HFF-Myc (cell line): Measurements from ENCODE around the gene TNFRSF21.
"Not testable (repeated sequence)": the region's sequence is repeated elsewhere in the genome, so short reads cannot be mapped to it uniquely, and the experiment has no call there.

Experiments used
- DNase-seq: peaks from one replicate; pipeline ENCODE4 v3.0.0-alpha.2; 2011; ENCODE audit warnings: low read depth; ENCODE audit errors: extremely low read depth
- H3K4me3 ChIP-seq: replicated peaks from 2 replicates; pipeline ENCODE4 v1.5.1; 2011; ENCODE audit warnings: low read depth, mild to moderate bottlenecking, control low read depth, low read length
- TF ChIP-seq, protein P1 (sequence below): IDR thresholded peaks from 2 replicates; pipeline ENCODE4 v1.5.1; 2012; ENCODE audit warnings: mild to moderate bottlenecking, low read depth, low read length, control low read depth; ENCODE audit errors: missing control alignments

The TNFRSF21 gene

DNA sequence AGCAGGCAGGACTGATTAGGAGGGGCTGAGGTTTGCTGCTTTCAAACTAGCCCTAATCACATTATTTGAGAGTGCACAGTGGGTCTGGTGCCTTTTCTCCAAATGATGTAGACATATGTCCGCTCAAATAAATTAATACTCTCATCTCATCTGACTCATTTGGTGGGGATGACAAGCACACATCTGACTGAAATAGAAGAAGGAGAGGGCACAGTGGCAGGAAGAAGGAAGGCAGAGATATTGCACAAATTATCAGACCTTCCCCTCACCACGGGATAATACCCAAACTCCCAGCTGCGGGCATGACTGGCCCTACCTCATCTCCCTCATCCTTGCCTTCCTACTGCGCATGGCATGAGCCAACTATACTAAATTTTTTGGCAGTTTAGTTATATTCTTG lies 33.9 kb upstream of the TNFRSF21 start:
- TF ChIP-seq, protein P1, sequence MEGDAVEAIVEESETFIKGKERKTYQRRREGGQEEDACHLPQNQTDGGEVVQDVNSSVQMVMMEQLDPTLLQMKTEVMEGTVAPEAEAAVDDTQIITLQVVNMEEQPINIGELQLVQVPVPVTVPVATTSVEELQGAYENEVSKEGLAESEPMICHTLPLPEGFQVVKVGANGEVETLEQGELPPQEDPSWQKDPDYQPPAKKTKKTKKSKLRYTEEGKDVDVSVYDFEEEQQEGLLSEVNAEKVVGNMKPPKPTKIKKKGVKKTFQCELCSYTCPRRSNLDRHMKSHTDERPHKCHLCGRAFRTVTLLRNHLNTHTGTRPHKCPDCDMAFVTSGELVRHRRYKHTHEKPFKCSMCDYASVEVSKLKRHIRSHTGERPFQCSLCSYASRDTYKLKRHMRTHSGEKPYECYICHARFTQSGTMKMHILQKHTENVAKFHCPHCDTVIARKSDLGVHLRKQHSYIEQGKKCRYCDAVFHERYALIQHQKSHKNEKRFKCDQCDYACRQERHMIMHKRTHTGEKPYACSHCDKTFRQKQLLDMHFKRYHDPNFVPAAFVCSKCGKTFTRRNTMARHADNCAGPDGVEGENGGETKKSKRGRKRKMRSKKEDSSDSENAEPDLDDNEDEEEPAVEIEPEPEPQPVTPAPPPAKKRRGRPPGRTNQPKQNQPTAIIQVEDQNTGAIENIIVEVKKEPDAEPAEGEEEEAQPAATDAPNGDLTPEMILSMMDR = no peak
- no peak for DNase-seq
- no peak overlapping the region for H3K4me3 ChIP-seq

DNA sequence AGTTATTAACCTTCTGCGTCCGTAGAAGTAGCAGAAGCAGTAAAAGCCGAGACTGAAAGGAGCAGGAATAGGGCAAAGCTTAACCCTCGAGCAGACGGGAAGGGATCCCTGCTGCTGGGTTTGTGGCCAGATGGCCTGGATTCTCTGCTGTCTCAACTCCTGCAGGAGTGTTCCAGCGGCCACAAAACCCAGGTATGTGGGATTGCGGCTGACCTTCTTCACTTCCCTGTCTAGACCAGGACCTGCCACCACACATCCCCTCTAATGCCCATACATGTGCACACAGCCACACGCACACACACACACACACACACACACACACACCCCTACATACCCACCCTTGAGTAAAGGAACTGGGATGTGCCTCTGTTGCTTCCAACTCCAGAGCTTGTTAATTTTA lies 33.1 kb upstream of the TNFRSF21 start:
- no peak for DNase-seq
- TF ChIP-seq, protein P1 = no peak
- H3K4me3 ChIP-seq = no peak overlapping the region

DNA sequence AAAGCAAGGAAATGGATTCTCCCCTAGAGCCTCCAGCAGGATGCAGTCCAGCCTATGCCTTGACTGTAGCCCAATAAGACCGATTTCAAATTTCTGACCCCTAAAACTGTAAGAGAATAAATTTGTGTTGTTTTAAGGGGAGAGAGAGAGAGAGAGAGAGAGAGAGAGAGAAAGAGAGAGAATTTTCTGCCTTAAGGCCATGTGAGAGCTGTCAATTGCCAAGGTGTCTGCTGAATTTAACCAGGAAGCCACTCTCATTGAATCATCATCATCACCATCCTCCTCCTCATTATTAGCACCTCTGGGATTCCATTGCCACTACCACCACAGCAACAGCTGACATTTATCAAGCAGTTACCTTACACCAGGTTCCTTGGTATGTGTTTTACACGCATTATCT lies 27.8 kb upstream of the TNFRSF21 start:
- DNase-seq = no peak
- no peak overlapping the region for H3K4me3 ChIP-seq
- TF ChIP-seq, protein P1 = no peak

DNA sequence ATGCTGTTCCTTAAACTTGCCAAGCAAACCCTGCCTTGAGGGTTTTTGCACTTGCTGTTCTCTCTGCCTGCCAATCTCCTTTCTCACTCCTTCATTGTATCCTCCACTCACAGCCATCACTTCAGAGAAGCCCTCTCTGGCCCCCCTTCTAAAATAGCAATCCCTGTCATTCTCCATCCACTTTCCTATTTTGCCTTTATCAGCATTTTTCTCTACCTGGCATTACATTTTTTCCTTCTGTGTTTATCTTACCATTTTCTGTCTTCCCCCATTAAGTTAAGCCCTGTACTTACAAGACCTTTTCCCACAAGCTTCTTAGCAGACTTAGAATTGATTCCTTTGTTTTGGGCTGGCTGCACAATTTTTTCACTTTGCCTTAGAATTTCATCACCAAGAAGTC lies 26.6 kb upstream of the TNFRSF21 start:
- TF ChIP-seq, protein P1 = no peak

DNA sequence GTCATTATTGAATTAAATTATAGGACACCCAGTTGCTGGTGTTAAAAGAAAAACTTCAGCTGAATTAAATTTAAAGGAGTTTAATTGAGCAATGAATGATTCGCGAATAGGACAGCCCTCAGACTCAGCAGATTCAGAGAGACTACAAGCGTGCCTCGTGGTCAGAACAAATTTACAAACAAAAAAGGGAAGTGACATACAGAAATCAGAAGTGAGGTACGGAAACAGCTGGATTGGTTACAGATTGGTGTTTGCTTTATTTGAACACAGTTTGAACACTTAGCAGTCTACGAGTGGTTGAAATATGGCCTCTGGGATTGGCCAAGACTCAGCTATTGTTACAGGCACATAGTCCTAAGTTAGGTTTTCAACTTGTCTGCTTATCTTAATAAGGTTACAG lies 25.8 kb upstream of the TNFRSF21 start:
- no peak for DNase-seq
- H3K4me3 ChIP-seq = no peak overlapping the region
- TF ChIP-seq, protein P1 = no peak

More for the DNA sequence above, 26.6 kb upstream of the TNFRSF21 start:
- no peak for DNase-seq
- H3K4me3 ChIP-seq = no peak overlapping the region

DNA sequence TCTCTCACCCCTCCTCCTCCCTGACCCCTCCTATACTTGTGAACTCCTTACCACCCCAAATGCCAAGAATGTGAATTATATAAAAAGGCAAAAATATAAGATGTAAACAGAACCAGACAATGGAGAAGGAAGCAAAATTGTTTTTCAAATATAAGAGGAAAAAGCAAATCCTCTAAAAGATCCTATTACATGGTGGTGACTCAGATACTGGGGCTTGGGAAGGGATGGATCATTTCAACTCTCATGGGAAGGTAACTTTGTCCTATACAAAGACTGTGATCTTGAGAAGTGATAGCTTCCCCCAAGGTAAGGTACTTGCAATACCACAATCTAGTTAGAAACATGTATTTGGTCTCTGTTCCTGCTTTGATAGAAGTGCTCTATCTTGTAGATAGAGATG lies 24.6 kb upstream of the TNFRSF21 start:
- H3K4me3 ChIP-seq = no peak overlapping the region
- TF ChIP-seq, protein P1 = no peak
- no peak for DNase-seq

DNA sequence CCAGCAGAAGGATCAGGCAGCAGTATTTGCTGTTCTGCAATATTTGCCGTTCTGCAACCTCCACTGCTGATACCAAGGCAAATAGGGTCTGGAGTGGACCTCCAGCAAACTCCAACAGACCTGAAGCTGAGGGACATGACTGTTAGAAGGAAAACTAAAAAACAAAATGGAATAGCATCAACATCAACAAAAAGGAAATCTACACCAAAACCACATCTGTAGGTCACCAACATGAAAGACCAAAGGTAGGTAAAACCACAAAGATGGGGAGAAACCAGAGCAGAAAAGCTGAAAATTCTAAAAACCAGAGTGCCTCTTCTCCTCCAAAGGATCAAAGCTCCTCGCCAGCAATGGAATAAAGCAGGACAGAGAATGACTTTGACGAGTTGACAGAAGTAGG lies 18.9 kb upstream of the TNFRSF21 start:
- not testable (repeated sequence) for H3K4me3 ChIP-seq, DNase-seq

DNA sequence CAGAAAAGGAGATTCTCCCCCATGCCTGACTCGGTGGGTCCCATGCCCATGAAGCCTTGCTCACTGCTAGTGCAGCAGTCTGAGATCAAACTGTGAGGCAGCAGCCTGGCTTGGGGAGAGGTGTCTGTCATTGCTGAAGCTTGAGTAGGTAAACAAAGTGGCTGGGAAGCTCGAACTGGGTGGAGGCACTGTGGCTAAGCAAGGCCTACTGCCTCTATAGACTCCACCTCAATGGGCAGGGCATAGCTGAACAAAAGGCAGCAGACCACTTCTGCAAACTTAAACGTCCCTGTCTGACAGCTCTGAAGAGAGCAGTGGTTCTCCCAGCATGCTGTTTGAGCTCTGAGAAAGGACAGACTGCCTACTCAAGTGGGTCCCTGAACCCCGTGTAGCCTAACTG lies 18.4 kb upstream of the TNFRSF21 start:
- H3K4me3 ChIP-seq, DNase-seq: not testable (repeated sequence)
